ENCODE results near the gene ENO3.

DNA sequence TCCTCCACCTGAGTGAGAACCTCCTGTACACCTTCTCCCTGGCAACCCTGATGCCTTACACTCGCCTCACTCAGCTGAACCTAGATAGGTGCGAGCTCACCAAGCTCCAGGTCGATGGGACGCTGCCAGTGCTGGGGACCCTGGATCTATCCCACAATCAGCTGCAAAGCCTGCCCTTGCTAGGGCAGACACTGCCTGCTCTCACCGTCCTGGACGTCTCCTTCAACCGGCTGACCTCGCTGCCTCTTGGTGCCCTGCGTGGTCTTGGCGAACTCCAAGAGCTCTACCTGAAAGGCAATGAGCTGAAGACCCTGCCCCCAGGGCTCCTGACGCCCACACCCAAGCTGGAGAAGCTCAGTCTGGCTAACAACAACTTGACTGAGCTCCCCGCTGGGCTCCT, 18.2 kb upstream of the ENO3 start:
- TF ChIP-seq, protein P1, sequence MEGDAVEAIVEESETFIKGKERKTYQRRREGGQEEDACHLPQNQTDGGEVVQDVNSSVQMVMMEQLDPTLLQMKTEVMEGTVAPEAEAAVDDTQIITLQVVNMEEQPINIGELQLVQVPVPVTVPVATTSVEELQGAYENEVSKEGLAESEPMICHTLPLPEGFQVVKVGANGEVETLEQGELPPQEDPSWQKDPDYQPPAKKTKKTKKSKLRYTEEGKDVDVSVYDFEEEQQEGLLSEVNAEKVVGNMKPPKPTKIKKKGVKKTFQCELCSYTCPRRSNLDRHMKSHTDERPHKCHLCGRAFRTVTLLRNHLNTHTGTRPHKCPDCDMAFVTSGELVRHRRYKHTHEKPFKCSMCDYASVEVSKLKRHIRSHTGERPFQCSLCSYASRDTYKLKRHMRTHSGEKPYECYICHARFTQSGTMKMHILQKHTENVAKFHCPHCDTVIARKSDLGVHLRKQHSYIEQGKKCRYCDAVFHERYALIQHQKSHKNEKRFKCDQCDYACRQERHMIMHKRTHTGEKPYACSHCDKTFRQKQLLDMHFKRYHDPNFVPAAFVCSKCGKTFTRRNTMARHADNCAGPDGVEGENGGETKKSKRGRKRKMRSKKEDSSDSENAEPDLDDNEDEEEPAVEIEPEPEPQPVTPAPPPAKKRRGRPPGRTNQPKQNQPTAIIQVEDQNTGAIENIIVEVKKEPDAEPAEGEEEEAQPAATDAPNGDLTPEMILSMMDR (IDR thresholded peaks at IDR 0.05; ENCODE audit: extremely low read depth in 1 of 2, insufficient read depth in 1 of 2, low read depth in 1 of 2, low read length in 2 of 2) = no peak
- TF ChIP-seq POLR2A (IDR thresholded peaks at IDR 0.05; ENCODE audit: low read depth, low read length) (no peak), POLR2AphosphoS5 (IDR thresholded peaks at IDR 0.05; ENCODE audit: insufficient read depth, low read depth, low read length) (no peak), MYC (IDR thresholded peaks at IDR 0.05; ENCODE audit: low read depth, low read length) (no peak)

All from endothelial cell of umbilical vein (primary cell).